NCI-H2029 (cell line): ENCODE results near the gene RNF34.

ENCODE experiments used
- DNase-seq: peaks from one replicate; lab custom pipeline; 2025; lab: John Stamatoyannopoulos, UW

RNF34 gene

GRCh38 chr12:121390856-121391255 is 9.1 kb upstream of the RNF34 start:
- no peak for DNase-seq

GRCh38 chr12:121391619-121392324 is 8.1 kb upstream of the RNF34 start:
- DNase-seq, result no peak

- DNase-seq, result no peak
These were observed 7.6 kb upstream of the RNF34 start for GRCh38 chr12:121392325-121392716.

GRCh38 chr12:121397521-121397920 is 2.4 kb upstream of the RNF34 start:
- no peak for DNase-seq

GRCh38 chr12:121398355-121398754 is 1.6 kb upstream of the RNF34 start:
- DNase-seq, result no peak

GRCh38 chr12:121400332-121401139 is 618 bp downstream of the RNF34 start:
- peak; percentile 15 for DNase-seq

GRCh38 chr12:121403721-121404120 is 3.8 kb downstream of the RNF34 start:
- DNase-seq, result no peak

- peak; percentile 89 for DNase-seq
These were observed 4.8 kb downstream of the RNF34 start for GRCh38 chr12:121404734-121405133.

GRCh38 chr12:121405211-121405610 is 5.3 kb downstream of the RNF34 start:
- no peak for DNase-seq

- no peak for DNase-seq
These were observed 14.0 kb downstream of the RNF34 start for GRCh38 chr12:121413917-121414316.

GRCh38 chr12:121417847-121418246 is 17.9 kb downstream of the RNF34 start:
- no peak for DNase-seq

GRCh38 chr12:121420109-121420508 is 20.2 kb downstream of the RNF34 start:
- no peak for DNase-seq

- DNase-seq, result no peak
These were observed 23.3 kb downstream of the RNF34 start for GRCh38 chr12:121423253-121423652.

- DNase-seq, result no peak
These were observed 24.0 kb downstream of the RNF34 start for GRCh38 chr12:121423682-121424623.

- no peak for DNase-seq
These were observed 24.7 kb downstream of the RNF34 start for GRCh38 chr12:121424624-121424975.

GRCh38 chr12:121427556-121428050 is 27.7 kb downstream of the RNF34 start:
- no peak for DNase-seq

GRCh38 chr12:121428883-121429282 is 29.0 kb downstream of the RNF34 start:
- no peak for DNase-seq

- no peak for DNase-seq
These were observed 31.0 kb downstream of the RNF34 start for GRCh38 chr12:121430833-121431415.

- no peak for DNase-seq
These were observed 33.0 kb downstream of the RNF34 start for GRCh38 chr12:121432740-121433480.

GRCh38 chr12:121436706-121437105 is 36.8 kb downstream of the RNF34 start:
- DNase-seq, result no peak

GRCh38 chr12:121438905-121439304 is 39.0 kb downstream of the RNF34 start:
- DNase-seq, result no peak
